WI38 (cell line): ENCODE results near the gene AKAP8.
"Not testable (repeated sequence)": the region's sequence is repeated elsewhere in the genome, so short reads cannot be mapped to it uniquely, and the experiment has no call there.

Experiments
- H3K4me3 ChIP-seq: 2 replicates; pipeline ENCODE4 v1.5.1; 2011; ENCODE audit warnings: low read depth, mild to moderate bottlenecking, control low read depth, low read length
- CTCF ChIP-seq: IDR thresholded peaks from 2 replicates; pipeline ENCODE4 v1.5.1; 2012; ENCODE audit warnings: low read depth, mild to moderate bottlenecking, control low read depth, low read length

The AKAP8 gene

GRCh38 chr19:15367439-15367838 lies 12.1 kb downstream of the AKAP8 start:
- no peak for TF ChIP-seq CTCF
- H3K4me3 ChIP-seq = no peak overlapping the region

GRCh38 chr19:15365264-15365663 lies 14.3 kb downstream of the AKAP8 start:
- no peak for TF ChIP-seq CTCF
- H3K4me3 ChIP-seq = no peak overlapping the region

- not testable (repeated sequence) for H3K4me3 ChIP-seq
Observed at GRCh38 chr19:15363791-15364190, 15.8 kb downstream of the AKAP8 start.

GRCh38 chr19:15363048-15363447 lies 16.5 kb downstream of the AKAP8 start:
- not testable (repeated sequence) for H3K4me3 ChIP-seq

- H3K4me3 ChIP-seq = not testable (repeated sequence)
Observed at GRCh38 chr19:15360015-15360414, 19.6 kb downstream of the AKAP8 start.

GRCh38 chr19:15358918-15359317 lies 20.7 kb downstream of the AKAP8 start:
- no peak for TF ChIP-seq CTCF
- no peak overlapping the region for H3K4me3 ChIP-seq

GRCh38 chr19:15357906-15358305 lies 21.7 kb downstream of the AKAP8 start:
- TF ChIP-seq CTCF = no peak
- no peak overlapping the region for H3K4me3 ChIP-seq

GRCh38 chr19:15354566-15355296 lies 24.9 kb downstream of the AKAP8 start:
- no peak for TF ChIP-seq CTCF
- no peak overlapping the region for H3K4me3 ChIP-seq

- no peak for TF ChIP-seq CTCF
- no peak overlapping the region for H3K4me3 ChIP-seq
Observed at GRCh38 chr19:15353908-15354307, 25.7 kb downstream of the AKAP8 start.

GRCh38 chr19:15352535-15352934 lies 27.1 kb downstream of the AKAP8 start:
- H3K4me3 ChIP-seq = not testable (repeated sequence)

GRCh38 chr19:15341328-15341727 lies 38.3 kb downstream of the AKAP8 start:
- not testable (repeated sequence) for H3K4me3 ChIP-seq
